Suprapubic skin (tissue), 4 donors: ENCODE data around the gene MCEE.

Experiments used
- POLR2A ChIP-seq, 2 donors: fragments of 450-650 bp; IDR thresholded peaks; one replicate each; pipeline ENCODE4 v1.6.1; 2017; ENCODE audit warnings: antibody characterized with exemption in 2 of 2, mild to moderate bottlenecking in 2 of 2, moderate library complexity in 2 of 2
- POLR2AphosphoS5 ChIP-seq, 3 donors: sonication (generic); formaldehyde crosslinking; IDR thresholded peaks; one replicate each; pipeline ENCODE4 v1.6.1; 2017; ENCODE audit warnings: antibody characterized with exemption in 3 of 3
- TF ChIP-seq, protein P1 (sequence below), 2 donors: fragments of 200-600 bp in 1 of 2; fragments of 450-650 bp in 1 of 2; sonication (generic) in 1 of 2; IDR thresholded peaks; one replicate each; pipeline ENCODE4 v1.5.1; 2016 to 2019; ENCODE audit warnings: antibody characterized with exemption in 2 of 2, mild to moderate bottlenecking in 1 of 2, moderate library complexity in 1 of 2

DNA sequence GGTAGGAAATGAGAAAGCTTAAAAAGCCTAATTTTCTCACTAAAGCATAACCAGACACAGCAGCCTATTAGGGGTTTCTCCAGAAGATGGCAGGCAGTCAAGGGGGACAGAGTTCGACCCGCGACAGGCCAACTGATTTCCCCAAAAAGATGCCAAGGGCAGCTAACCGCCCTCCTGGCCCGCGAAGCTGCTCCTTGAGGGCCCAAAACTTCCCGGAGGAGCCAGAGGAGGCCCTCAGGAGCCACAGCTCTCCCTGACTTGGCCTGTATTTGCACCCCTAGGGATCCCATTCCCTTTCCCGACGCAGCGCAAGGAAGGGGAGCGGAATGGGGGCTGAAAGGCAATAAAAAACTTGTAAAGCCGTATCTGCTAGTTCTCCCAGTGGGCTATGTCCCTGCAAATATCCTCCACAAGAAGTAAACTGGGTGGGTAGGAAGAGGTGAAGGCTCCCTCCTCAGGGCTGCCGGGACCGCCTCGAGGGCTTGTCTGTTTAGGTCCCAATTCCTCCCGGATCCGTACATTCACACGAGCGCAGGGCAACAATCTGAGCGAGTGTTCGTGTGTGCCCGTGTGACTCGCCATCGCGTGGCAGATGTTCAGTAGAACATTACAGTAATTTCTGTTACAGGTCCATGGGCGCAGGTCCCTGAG, 62.3 kb downstream of the MCEE start:
- TF ChIP-seq, protein P1, sequence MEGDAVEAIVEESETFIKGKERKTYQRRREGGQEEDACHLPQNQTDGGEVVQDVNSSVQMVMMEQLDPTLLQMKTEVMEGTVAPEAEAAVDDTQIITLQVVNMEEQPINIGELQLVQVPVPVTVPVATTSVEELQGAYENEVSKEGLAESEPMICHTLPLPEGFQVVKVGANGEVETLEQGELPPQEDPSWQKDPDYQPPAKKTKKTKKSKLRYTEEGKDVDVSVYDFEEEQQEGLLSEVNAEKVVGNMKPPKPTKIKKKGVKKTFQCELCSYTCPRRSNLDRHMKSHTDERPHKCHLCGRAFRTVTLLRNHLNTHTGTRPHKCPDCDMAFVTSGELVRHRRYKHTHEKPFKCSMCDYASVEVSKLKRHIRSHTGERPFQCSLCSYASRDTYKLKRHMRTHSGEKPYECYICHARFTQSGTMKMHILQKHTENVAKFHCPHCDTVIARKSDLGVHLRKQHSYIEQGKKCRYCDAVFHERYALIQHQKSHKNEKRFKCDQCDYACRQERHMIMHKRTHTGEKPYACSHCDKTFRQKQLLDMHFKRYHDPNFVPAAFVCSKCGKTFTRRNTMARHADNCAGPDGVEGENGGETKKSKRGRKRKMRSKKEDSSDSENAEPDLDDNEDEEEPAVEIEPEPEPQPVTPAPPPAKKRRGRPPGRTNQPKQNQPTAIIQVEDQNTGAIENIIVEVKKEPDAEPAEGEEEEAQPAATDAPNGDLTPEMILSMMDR (IDR thresholded peaks at IDR 0.05), result no peak
- TF ChIP-seq POLR2AphosphoS5 (IDR thresholded peaks at IDR 0.05) (no peak), POLR2A (IDR thresholded peaks at IDR 0.05) (no peak)
